Psoas muscle (tissue), 8 donors: Measurements from ENCODE around the gene EIF3J. TPM values are rescaled to one million over a fixed set of nuclear protein-coding genes. Genes with fewer than 3 reads are reported as not detected.

Source experiments
- ATAC-seq, 4 donors: fragments of 200-7000 bp; cut with Tn5 transposase; one replicate each; pipeline ENCODE4 v1.9.1; 2020; ENCODE audit warnings: moderate library complexity in 3 of 4, mild to moderate bottlenecking in 2 of 4
- DNase-seq, 2 donors: peaks; one replicate each; pipeline ENCODE4 v3.0.0-alpha.2; 2020
- H3K27ac ChIP-seq: fragments of 200-600 bp; one replicate; pipeline ENCODE4 v1.8.0; 2022
- H3K27me3 ChIP-seq, 3 donors: fragments of 200-600 bp in 1 of 3; one replicate each; pipeline versions ENCODE4 v1.6.1 to v1.8.0; 2013 to 2022; ENCODE audit warnings: low read length in 2 of 3, mild to moderate bottlenecking in 2 of 3, moderate library complexity in 1 of 3; ENCODE audit not compliant: insufficient read depth in 3 of 3
- H3K36me3 ChIP-seq, 2 donors: fragments of 200-600 bp in 1 of 2; one replicate each; pipeline versions ENCODE4 v1.6.1 to v1.8.0; 2013 to 2022; ENCODE audit warnings: low read depth in 1 of 2, mild to moderate bottlenecking in 1 of 2, moderate library complexity in 1 of 2; ENCODE audit not compliant: insufficient read depth in 1 of 2
- H3K4me1 ChIP-seq: fragments of 200-600 bp; one replicate; pipeline ENCODE4 v1.8.0; 2022
- H3K4me3 ChIP-seq: fragments of 200-600 bp; one replicate; pipeline ENCODE4 v1.8.0; 2022; ENCODE audit warnings: mild to moderate bottlenecking
- H3K9me3 ChIP-seq: fragments of 200-600 bp; one replicate; pipeline ENCODE4 v1.8.0; 2022
- WGBS, 3 donors: extraction: QIAGEN DNeasy Blood & Tissue Kit; methylation state at CpG; one replicate each; pipeline versions ENCODE4 v1.1.6 to v1.1.7; 2013; 5-methylcytosine and 5-hydroxymethylcytosine counted together
- intact Hi-C, 2 donors: fragments of 100-400 bp; cut with DNase I; formaldehyde crosslinking; loops; one replicate each; pipeline versions ENCODE4 v1.11.0 to v1.14.2; 2022
- polyA plus RNA-seq, 3 donors: library from polyadenylated mRNA; stranded (reverse); fragments of 200-250 nt; gene quantifications; one replicate each; pipeline ENCODE4 v1.2.3, GENCODE V29; 2013
- total RNA-seq, 4 donors: library from RNA; stranded (reverse); fragmentation: NEBNext Ultra II Directional in 2 of 4; extraction: Animal tissue kit (Norgen Biotek cat#: 25700) in 2 of 4; gene quantifications; one replicate each; pipeline versions ENCODE4 v1.2.1 to v1.2.4, GENCODE V29; 2021 to 2023
- TF ChIP-seq, protein P1 (sequence below): fragments of 200-600 bp; IDR thresholded peaks from one replicate; pipeline ENCODE4 v1.8.0; 2022; ENCODE audit warnings: antibody characterized with exemption
- donor health status: healthy with polysubstance abuse.
- donor health status: DM: no; HTN: no; CAD: no; lungs with moderate emphysema.
- donor health status: Bipolar disorder and iron deficiency.
- donor health status: healthy.
- donor health status: DM: yes; HTN: yes; CAD: no.
- donor health status: DM: no; HTN: no; CAD: no.
- donor health status: DM: no; HTN: no; CAD: no.
- donor health status: DM: yes; HTN: yes; CAD: no.

Gene EIF3J
- total and polyA plus RNA-seq, 7 donors = 123 to 238 (median 213) TPM

DNA sequence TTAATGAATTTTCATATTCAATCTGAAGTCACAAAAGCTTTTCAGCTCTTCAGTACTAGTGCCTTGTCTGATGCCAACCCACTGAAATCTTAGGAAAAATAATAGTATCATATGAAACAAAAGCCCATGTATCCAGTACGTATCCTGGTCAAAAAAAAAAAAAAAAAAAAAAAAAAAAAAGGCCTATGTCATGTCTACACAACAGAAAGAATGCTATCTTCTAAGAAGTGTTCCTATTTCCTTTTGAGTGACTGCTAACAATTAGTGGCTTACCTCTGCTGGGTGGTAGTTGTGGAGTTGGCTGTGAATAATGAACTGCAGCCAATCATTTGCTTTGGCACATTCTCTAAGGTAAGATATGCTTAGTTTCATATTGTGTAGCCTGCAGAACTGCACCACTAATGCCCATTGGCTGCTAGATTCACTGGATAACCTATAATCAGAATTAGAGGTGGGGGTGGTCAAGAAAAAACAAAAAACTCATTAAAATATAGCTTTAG lies 59.6 kb downstream of the EIF3J start:
- ATAC-seq = no peak

DNA sequence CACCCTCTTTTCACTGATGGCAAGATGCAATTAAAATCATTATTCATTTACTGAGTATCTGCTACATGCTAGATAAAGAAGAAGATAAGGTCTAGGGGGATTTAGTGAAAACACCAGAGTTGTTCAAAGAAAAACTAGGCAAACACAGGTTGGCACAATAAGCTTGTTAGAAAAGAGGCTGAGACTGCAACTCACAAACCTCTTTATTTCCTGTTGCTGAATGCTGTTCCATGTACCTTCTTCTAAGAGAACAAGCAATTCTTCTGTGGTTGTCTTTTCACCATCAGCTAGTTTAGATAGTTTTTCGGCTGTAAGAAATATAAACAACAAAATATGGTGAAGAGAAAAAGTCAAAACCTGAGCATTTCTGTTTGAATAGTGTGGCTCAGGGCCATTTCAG lies 61.1 kb downstream of the EIF3J start:
- ATAC-seq (no peak), DNase-seq (no peak)
- Histone ChIP-seq H3K4me1 (no peaks in the 10 kb centered on the region), H3K27me3 (no peaks in the 10 kb centered on the region), H3K4me3 (no peak overlapping the region), H3K36me3 (peaks cover 2 to 100% of the 10 kb centered on the region in 2 donors), H3K9me3 (no peaks in the 10 kb centered on the region), H3K27ac (no peak overlapping the region)
- intact Hi-C loops = loop anchor here in 1 of 2 donors (10.0 kb wide), 1 partner anchor 137 kb away; the partner anchor contains the start of gene TRIM69
- TF ChIP-seq, protein P1, sequence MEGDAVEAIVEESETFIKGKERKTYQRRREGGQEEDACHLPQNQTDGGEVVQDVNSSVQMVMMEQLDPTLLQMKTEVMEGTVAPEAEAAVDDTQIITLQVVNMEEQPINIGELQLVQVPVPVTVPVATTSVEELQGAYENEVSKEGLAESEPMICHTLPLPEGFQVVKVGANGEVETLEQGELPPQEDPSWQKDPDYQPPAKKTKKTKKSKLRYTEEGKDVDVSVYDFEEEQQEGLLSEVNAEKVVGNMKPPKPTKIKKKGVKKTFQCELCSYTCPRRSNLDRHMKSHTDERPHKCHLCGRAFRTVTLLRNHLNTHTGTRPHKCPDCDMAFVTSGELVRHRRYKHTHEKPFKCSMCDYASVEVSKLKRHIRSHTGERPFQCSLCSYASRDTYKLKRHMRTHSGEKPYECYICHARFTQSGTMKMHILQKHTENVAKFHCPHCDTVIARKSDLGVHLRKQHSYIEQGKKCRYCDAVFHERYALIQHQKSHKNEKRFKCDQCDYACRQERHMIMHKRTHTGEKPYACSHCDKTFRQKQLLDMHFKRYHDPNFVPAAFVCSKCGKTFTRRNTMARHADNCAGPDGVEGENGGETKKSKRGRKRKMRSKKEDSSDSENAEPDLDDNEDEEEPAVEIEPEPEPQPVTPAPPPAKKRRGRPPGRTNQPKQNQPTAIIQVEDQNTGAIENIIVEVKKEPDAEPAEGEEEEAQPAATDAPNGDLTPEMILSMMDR = no peak
- 90 to 97% (median 92%) methylated on average over 1 of the region's 1 CpG for WGBS, 3 donors

More for the DNA sequence above, 59.6 kb downstream of the EIF3J start:
- no peaks in the 10 kb centered on the region for H3K9me3 ChIP-seq
- TF ChIP-seq, protein P1 = no peak
- H3K4me1 ChIP-seq = no peaks in the 10 kb centered on the region
- no peak for DNase-seq
- H3K27me3 ChIP-seq = no peaks in the 10 kb centered on the region
- intact Hi-C loops = loop anchor here in 1 of 2 donors (10.0 kb wide), 1 partner anchor 138 kb away; the partner anchor contains the start of gene TRIM69
- peaks cover 4 to 100% of the 10 kb centered on the region in 2 donors for H3K36me3 ChIP-seq
- H3K4me3 ChIP-seq = no peak overlapping the region
- no peak overlapping the region for H3K27ac ChIP-seq
- WGBS, 3 donors = 55 to 90% (median 76%) methylated on average over 1 of the region's 1 CpG

DNA sequence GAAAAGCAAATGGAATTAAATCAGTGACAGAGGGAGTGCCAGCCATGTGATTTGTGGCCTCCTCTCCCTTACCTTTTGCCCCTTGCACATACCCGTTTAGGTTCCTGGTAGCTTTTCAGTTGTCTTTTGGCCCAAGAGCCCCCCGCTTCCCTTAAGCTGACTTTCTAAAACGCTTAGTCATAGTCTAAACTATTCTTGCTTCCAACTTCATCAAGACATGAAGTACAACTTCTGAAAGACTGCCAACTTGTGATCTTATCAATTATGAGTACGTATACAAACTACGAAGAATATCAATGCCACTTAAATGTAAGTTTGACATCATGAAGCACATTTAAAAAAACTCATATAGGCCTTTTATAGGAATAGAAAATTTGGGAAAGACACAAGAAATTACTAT lies 61.9 kb downstream of the EIF3J start:
- H3K27me3 ChIP-seq = no peaks in the 10 kb centered on the region
- no peak for ATAC-seq
- no peaks in the 10 kb centered on the region for H3K4me1 ChIP-seq
- 82 to 87% (median 83%) methylated on average over 5 of the region's 5 CpGs for WGBS, 3 donors
- no peak for DNase-seq
- no peaks in the 10 kb centered on the region for H3K9me3 ChIP-seq
- no peak overlapping the region for H3K27ac ChIP-seq
- no peak overlapping the region for H3K4me3 ChIP-seq
- peaks cover 2 to 100% of the 10 kb centered on the region in 2 donors for H3K36me3 ChIP-seq
- intact Hi-C loops = loop anchor here in 1 of 2 donors (10.0 kb wide), 1 partner anchor 136 kb away; the partner anchor contains the start of gene TRIM69
- TF ChIP-seq, protein P1 = no peak

DNA sequence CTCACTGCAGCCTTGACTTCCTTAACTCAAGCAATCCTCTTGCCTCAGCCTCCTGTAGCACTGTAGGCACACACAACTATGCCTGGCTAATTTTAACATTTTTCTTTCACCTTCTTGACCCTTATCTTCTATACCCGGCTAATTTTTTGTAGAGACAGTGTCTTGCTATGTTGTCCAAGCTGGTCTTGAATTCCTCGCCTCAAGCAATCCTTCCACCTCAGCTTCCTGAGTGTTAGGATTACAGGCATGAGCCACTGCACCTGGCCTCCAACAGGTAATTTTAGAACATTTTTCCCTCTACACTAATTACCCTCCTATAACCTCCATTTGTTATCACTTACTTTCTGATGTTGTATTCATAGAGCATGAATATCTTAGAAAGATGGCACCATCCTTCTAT lies 66.2 kb downstream of the EIF3J start:
- Histone ChIP-seq H3K36me3 (peaks cover 10 to 100% of the 10 kb centered on the region in 2 donors), H3K27ac (no peak overlapping the region), H3K4me3 (no peak overlapping the region), H3K9me3 (no peaks in the 10 kb centered on the region), H3K4me1 (no peaks in the 10 kb centered on the region), H3K27me3 (no peaks in the 10 kb centered on the region)
- TF ChIP-seq, protein P1 = no peak
- ATAC-seq (no peak), DNase-seq (no peak)
- 98 to 100% (median 100%) methylated on average over 2 of the region's 2 CpGs for WGBS, 3 donors
- intact Hi-C loops = no loop called here

DNA sequence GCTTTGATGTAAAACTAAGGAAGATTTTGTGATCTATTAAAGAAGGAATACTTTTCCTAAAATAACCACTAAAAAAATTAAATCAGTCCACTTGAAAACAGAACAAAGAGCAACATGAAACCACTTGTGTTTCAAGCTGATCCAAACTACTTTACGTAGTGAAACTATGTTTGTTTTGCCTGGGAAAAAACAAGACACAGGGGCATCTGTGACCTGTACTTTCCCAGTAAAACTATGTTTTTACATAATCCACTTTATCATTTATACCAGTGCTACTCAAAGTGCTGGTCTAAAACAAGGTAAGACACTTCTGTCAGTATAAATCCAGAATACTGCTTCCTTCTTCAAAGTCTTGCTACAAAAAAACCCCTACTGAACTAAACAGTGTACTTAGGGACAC lies 69.8 kb downstream of the EIF3J start:
- no peak overlapping the region for H3K27ac ChIP-seq
- H3K9me3 ChIP-seq = no peaks in the 10 kb centered on the region
- H3K4me1 ChIP-seq = no peaks in the 10 kb centered on the region
- 86 to 90% (median 89%) methylated on average over 1 of the region's 1 CpG for WGBS, 3 donors
- TF ChIP-seq, protein P1 = no peak
- no peak for DNase-seq
- no peak overlapping the region for H3K4me3 ChIP-seq
- ATAC-seq = no peak
- intact Hi-C loops = no loop called here
- peaks cover 13 to 100% of the 10 kb centered on the region in 2 donors for H3K36me3 ChIP-seq
- no peaks in the 10 kb centered on the region for H3K27me3 ChIP-seq
